Upper lobe of left lung (tissue), 6 donors: ENCODE results near the gene SCYL2. TPM values are rescaled to one million over a fixed set of nuclear protein-coding genes. Genes with fewer than 3 reads are reported as not detected.
A peak's percentile ranks its signal among the peaks of the same experiment; 100 is the strongest.

Source experiments
- ATAC-seq, 2 donors: fragments of 200-7000 bp; cut with Tn5 transposase; one replicate each; pipeline ENCODE4 v1.9.1; 2022; ENCODE audit warnings: mild to moderate bottlenecking in 2 of 2, moderate library complexity in 2 of 2; ENCODE audit not compliant: low FRiP score in 2 of 2
- DNase-seq, 2 donors: peaks; one replicate each; pipeline ENCODE4 v3.0.0-alpha.2; 2019 to 2020
- H3K27ac ChIP-seq, 4 donors: fragments of 200-600 bp; sonication (generic); one replicate each; pipeline ENCODE4 v1.5.1; 2016 to 2019
- H3K27me3 ChIP-seq, 4 donors: fragments of 200-600 bp; sonication (generic); one replicate each; pipeline ENCODE4 v1.5.1; 2017 to 2019
- H3K36me3 ChIP-seq, 4 donors: fragments of 200-600 bp; sonication (generic); one replicate each; pipeline ENCODE4 v1.5.1; 2016 to 2019
- H3K4me1 ChIP-seq, 4 donors: fragments of 200-600 bp; sonication (generic); one replicate each; pipeline ENCODE4 v1.5.1; 2018 to 2019
- H3K4me3 ChIP-seq, 4 donors: fragments of 200-600 bp; sonication (generic); one replicate each; pipeline ENCODE4 v1.5.1; 2017 to 2019; ENCODE audit warnings: mild to moderate bottlenecking in 2 of 4, moderate library complexity in 1 of 4
- H3K9me3 ChIP-seq, 4 donors: fragments of 200-600 bp; sonication (generic); one replicate each; pipeline ENCODE4 v1.5.1; 2018 to 2019
- EP300 ChIP-seq, 4 donors: sonication (generic); formaldehyde crosslinking; IDR thresholded peaks; one replicate each; pipeline ENCODE4 v1.5.1; 2017; ENCODE audit warnings: antibody characterized with exemption in 4 of 4, control low read depth in 2 of 4
- POLR2A ChIP-seq, 4 donors: fragments of 450-650 bp; IDR thresholded peaks; one replicate each; pipeline ENCODE4 v1.5.1; 2016 to 2017; ENCODE audit warnings: antibody characterized with exemption in 4 of 4, mild to moderate bottlenecking in 2 of 4
- POLR2AphosphoS5 ChIP-seq, 2 donors: sonication (generic); formaldehyde crosslinking; IDR thresholded peaks; one replicate each; pipeline ENCODE4 v1.5.1; 2017; ENCODE audit warnings: antibody characterized with exemption in 2 of 2
- WGBS, 2 donors: methylation state at CpG; one replicate each; pipeline ENCODE4 v1.1.5; 2017 to 2018; 5-methylcytosine and 5-hydroxymethylcytosine counted together
- total RNA-seq, 6 donors: library from RNA; depleted of rRNA in 4 of 6; stranded (reverse); fragments of >200 nt in 4 of 6; gene quantifications; one replicate each; pipeline versions ENCODE4 v1.1.0 to v1.2.1, GENCODE V29; 2016 to 2021
- TF ChIP-seq, protein P1 (sequence below), 6 experiments: fragments of 450-650 bp in 4 of 6; fragments of 200-600 bp in 2 of 6; sonication (generic) in 2 of 6; IDR thresholded peaks; one replicate each; pipeline ENCODE4 v1.5.1; 2016 to 2019; ENCODE audit warnings: antibody characterized with exemption in 6 of 6
- donor health status: DM: no; HTN: no; CAD: no; lungs with moderate emphysema.
- donor health status: DM: no; HTN: yes; CAD: no; lungs with severe emphysema.

SCYL2 gene
- total RNA-seq, 6 donors from 2014 or later: 39.1 to 74.1 (median 40.7) TPM

GRCh38 chr12:100268835-100269564 is 2.0 kb downstream of the SCYL2 start:
- H3K36me3 ChIP-seq: no peaks in the 10 kb centered on the region
- H3K9me3 ChIP-seq: no peaks in the 10 kb centered on the region
- H3K4me3 ChIP-seq: peak overlapping the region in 2 of 4 donors; percentile 83 to 91
- WGBS, 2 donors: 38 to 39% methylated on average over 5 of the region's 5 CpGs
- TF ChIP-seq POLR2A (IDR thresholded peaks at IDR 0.05): no peak
- TF ChIP-seq POLR2AphosphoS5 (IDR thresholded peaks at IDR 0.05): no peak
- TF ChIP-seq EP300 (IDR thresholded peaks at IDR 0.05): no peak
- TF ChIP-seq, protein P1, sequence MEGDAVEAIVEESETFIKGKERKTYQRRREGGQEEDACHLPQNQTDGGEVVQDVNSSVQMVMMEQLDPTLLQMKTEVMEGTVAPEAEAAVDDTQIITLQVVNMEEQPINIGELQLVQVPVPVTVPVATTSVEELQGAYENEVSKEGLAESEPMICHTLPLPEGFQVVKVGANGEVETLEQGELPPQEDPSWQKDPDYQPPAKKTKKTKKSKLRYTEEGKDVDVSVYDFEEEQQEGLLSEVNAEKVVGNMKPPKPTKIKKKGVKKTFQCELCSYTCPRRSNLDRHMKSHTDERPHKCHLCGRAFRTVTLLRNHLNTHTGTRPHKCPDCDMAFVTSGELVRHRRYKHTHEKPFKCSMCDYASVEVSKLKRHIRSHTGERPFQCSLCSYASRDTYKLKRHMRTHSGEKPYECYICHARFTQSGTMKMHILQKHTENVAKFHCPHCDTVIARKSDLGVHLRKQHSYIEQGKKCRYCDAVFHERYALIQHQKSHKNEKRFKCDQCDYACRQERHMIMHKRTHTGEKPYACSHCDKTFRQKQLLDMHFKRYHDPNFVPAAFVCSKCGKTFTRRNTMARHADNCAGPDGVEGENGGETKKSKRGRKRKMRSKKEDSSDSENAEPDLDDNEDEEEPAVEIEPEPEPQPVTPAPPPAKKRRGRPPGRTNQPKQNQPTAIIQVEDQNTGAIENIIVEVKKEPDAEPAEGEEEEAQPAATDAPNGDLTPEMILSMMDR (IDR thresholded peaks at IDR 0.05): no peak
- peaks cover 22 to 45% (median 35%) of the 10 kb centered on the region in 4 donors for H3K4me1 ChIP-seq
- H3K27ac ChIP-seq: peak overlapping the region in 1 of 4 donors; percentile 100
- H3K27me3 ChIP-seq: no peaks in the 10 kb centered on the region
- DNase-seq: no peak
- ATAC-seq: no peak

- 90 to 92% methylated on average over 4 of the region's 4 CpGs for WGBS, 2 donors
- ATAC-seq (no peak), DNase-seq (no peak)
- Histone ChIP-seq H3K27me3 (no peaks in the 10 kb centered on the region), H3K36me3 (no peaks in the 10 kb centered on the region), H3K4me3 (no peak overlapping the region), H3K4me1 (peaks cover 10 to 40% (median 28%) of the 10 kb centered on the region in 4 donors), H3K27ac (no peak overlapping the region), H3K9me3 (no peaks in the 10 kb centered on the region)
- TF ChIP-seq EP300 (IDR thresholded peaks at IDR 0.05) (no peak), POLR2AphosphoS5 (IDR thresholded peaks at IDR 0.05) (no peak), POLR2A (IDR thresholded peaks at IDR 0.05) (no peak)
- TF ChIP-seq, protein P1 (IDR thresholded peaks at IDR 0.05): no peak
Observed at GRCh38 chr12:100273782-100274181, 6.8 kb downstream of the SCYL2 start.

- Histone ChIP-seq H3K4me3 (no peak overlapping the region), H3K27me3 (no peaks in the 10 kb centered on the region), H3K36me3 (no peaks in the 10 kb centered on the region), H3K27ac (no peak overlapping the region), H3K9me3 (no peaks in the 10 kb centered on the region), H3K4me1 (peaks cover 4 to 35% (median 23%) of the 10 kb centered on the region in 4 donors)
- ATAC-seq (no peak), DNase-seq (no peak)
- TF ChIP-seq, protein P1 (IDR thresholded peaks at IDR 0.05): no peak
- TF ChIP-seq POLR2A (IDR thresholded peaks at IDR 0.05) (no peak), POLR2AphosphoS5 (IDR thresholded peaks at IDR 0.05) (no peak), EP300 (IDR thresholded peaks at IDR 0.05) (no peak)
- WGBS, 2 donors: 85% methylated on average over 2 of the region's 2 CpGs
Observed at GRCh38 chr12:100274291-100274690, 7.3 kb downstream of the SCYL2 start.

DNA sequence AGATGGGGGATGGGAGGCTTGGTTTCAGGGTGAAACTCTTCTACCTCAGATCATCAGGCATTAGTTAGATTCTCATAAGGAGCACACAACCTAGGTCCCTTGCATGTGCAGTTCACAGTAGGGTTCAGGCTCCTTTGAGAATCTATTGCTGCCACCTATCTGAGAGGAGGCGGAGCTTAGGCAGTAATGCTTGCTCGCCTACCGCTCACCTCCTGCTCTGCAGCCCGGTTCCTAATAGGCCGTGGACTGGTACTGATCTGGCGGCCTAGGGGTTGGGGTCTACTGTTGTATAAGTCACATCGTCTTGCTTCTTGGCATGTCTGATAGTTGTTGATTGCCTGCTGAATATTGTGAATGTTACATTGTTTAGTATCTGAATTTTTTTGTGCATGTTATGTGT is 12.2 kb downstream of the SCYL2 start:
- TF ChIP-seq EP300 (IDR thresholded peaks at IDR 0.05) (no peak), POLR2AphosphoS5 (IDR thresholded peaks at IDR 0.05) (no peak), POLR2A (IDR thresholded peaks at IDR 0.05) (no peak)
- TF ChIP-seq, protein P1 (IDR thresholded peaks at IDR 0.05): no peak
- ATAC-seq: no peak

More for the DNA sequence above, 12.2 kb downstream of the SCYL2 start:
- Histone ChIP-seq H3K4me3 (no peak overlapping the region), H3K27ac (no peak overlapping the region), H3K9me3 (no peaks in the 10 kb centered on the region), H3K4me1 (peaks cover 0 to 3% (median 0%) of the 10 kb centered on the region in 4 donors), H3K36me3 (peaks cover 0 to 7% (median 2%) of the 10 kb centered on the region in 4 donors), H3K27me3 (no peaks in the 10 kb centered on the region)
- no peak for DNase-seq
- WGBS, 2 donors: 95 to 98% methylated on average over 7 of the region's 7 CpGs
